HG03469 (cell line): ENCODE results near the gene MEIOC.
"Not testable (repeated sequence)": the region's sequence is repeated elsewhere in the genome, so short reads cannot be mapped to it uniquely, and the experiment has no call there.

Source experiments
- ATAC-seq: cut with Tn5 transposase; IDR thresholded peaks from one replicate; pipeline ENCODE4 v1.9.1; 2021; ENCODE audit warnings: mild to moderate bottlenecking, moderate library complexity, moderate number of reproducible peaks; ENCODE audit not compliant: unreplicated experiment

The MEIOC gene

GRCh38 chr17:44700288-44700687 is 44.0 kb downstream of the MEIOC start:
- not testable (repeated sequence) for ATAC-seq

- ATAC-seq, result no peak
Measured at GRCh38 chr17:44707755-44708400, 51.6 kb downstream of the MEIOC start.

- no peak for ATAC-seq
Measured at GRCh38 chr17:44708401-44709263, 52.4 kb downstream of the MEIOC start, which contains the start of gene DBF4B. Gene DBF4B (plus strand): TSS chr17:44708665. CDS start chr17:44708821, 156 bp downstream.

- ATAC-seq, result no peak
Measured at GRCh38 chr17:44719444-44719843, 63.2 kb downstream of the MEIOC start.

GRCh38 chr17:44722254-44722653 is 66.0 kb downstream of the MEIOC start:
- no peak for ATAC-seq
